ENCODE data around the gene NUDT3.
"Not testable (repeated sequence)": the region's sequence is repeated elsewhere in the genome, so short reads cannot be mapped to it uniquely, and the experiment has no call there.

The NUDT3 gene

GRCh38 chr6:34338811-34339210 is 53.7 kb downstream of the NUDT3 start:
- no peak for TF ChIP-seq CTCF (IDR thresholded peaks at IDR 0.05; ENCODE audit: low read depth, low read length)

GRCh38 chr6:34338377-34338776 is 54.1 kb downstream of the NUDT3 start:
- no peak for TF ChIP-seq CTCF (IDR thresholded peaks at IDR 0.05; ENCODE audit: low read depth, low read length)
- H3K4me3 ChIP-seq (ENCODE audit: low read depth, low read length), result no peak overlapping the region

More at GRCh38 chr6:34338811-34339210, 53.7 kb downstream of the NUDT3 start:
- no peak overlapping the region for H3K4me3 ChIP-seq (ENCODE audit: low read depth, low read length)

GRCh38 chr6:34334796-34335416 is 57.6 kb downstream of the NUDT3 start:
- no peak for TF ChIP-seq CTCF (IDR thresholded peaks at IDR 0.05; ENCODE audit: low read depth, low read length)
- no peak overlapping the region for H3K4me3 ChIP-seq (ENCODE audit: low read depth, low read length)

GRCh38 chr6:34333858-34334257 is 58.6 kb downstream of the NUDT3 start:
- no peak for TF ChIP-seq CTCF (IDR thresholded peaks at IDR 0.05; ENCODE audit: low read depth, low read length)

GRCh38 chr6:34332251-34333198 is 59.9 kb downstream of the NUDT3 start:
- no peak for TF ChIP-seq CTCF (IDR thresholded peaks at IDR 0.05; ENCODE audit: low read depth, low read length)
- H3K4me3 ChIP-seq (ENCODE audit: low read depth, low read length), result no peak overlapping the region

More at GRCh38 chr6:34333858-34334257, 58.6 kb downstream of the NUDT3 start:
- no peak overlapping the region for H3K4me3 ChIP-seq (ENCODE audit: low read depth, low read length)

- no peak overlapping the region for H3K4me3 ChIP-seq (ENCODE audit: low read depth, low read length)
- TF ChIP-seq CTCF (IDR thresholded peaks at IDR 0.05; ENCODE audit: low read depth, low read length), result no peak
Observed at GRCh38 chr6:34331371-34332050, 61.0 kb downstream of the NUDT3 start.

- H3K4me3 ChIP-seq (ENCODE audit: low read depth, low read length), result not testable (repeated sequence)
Observed at GRCh38 chr6:34329814-34330213, 62.7 kb downstream of the NUDT3 start.
